ENCODE measurements around the gene SH3RF3.
"Not testable (repeated sequence)": the region's sequence is repeated elsewhere in the genome, so short reads cannot be mapped to it uniquely, and the experiment has no call there.

Gene SH3RF3

GRCh38 chr2:109205447-109205846, 76.4 kb downstream of the SH3RF3 start:
- DNase-seq = no peak

GRCh38 chr2:109206569-109207146, 77.7 kb downstream of the SH3RF3 start:
- DNase-seq = no peak

GRCh38 chr2:109207176-109207575, 78.2 kb downstream of the SH3RF3 start:
- no peak for DNase-seq

- no peak for DNase-seq
Observed at GRCh38 chr2:109208071-109208950, 79.3 kb downstream of the SH3RF3 start.

GRCh38 chr2:109208951-109209335, 79.9 kb downstream of the SH3RF3 start:
- no peak for DNase-seq

GRCh38 chr2:109209412-109209811, 80.4 kb downstream of the SH3RF3 start:
- DNase-seq = no peak

- no peak for DNase-seq
Observed at GRCh38 chr2:109209941-109210340, 80.9 kb downstream of the SH3RF3 start.

GRCh38 chr2:109210431-109211200, 81.6 kb downstream of the SH3RF3 start:
- no peak for DNase-seq

GRCh38 chr2:109211315-109211714, 82.3 kb downstream of the SH3RF3 start:
- no peak for DNase-seq

- DNase-seq = no peak
Observed at GRCh38 chr2:109212836-109213563, 84.0 kb downstream of the SH3RF3 start.

- peak in 2 of 4 experiments; percentile 7 to 14 for DNase-seq
Observed at GRCh38 chr2:109213646-109214433, 84.8 kb downstream of the SH3RF3 start.

- no peak for DNase-seq
Observed at GRCh38 chr2:109214651-109215371, 85.8 kb downstream of the SH3RF3 start.

GRCh38 chr2:109215866-109216265, 86.9 kb downstream of the SH3RF3 start:
- DNase-seq = no peak

- no peak for DNase-seq
Observed at GRCh38 chr2:109216332-109216731, 87.3 kb downstream of the SH3RF3 start.

- no peak for DNase-seq
Observed at GRCh38 chr2:109217362-109218086, 88.5 kb downstream of the SH3RF3 start.

GRCh38 chr2:109218087-109218791, 89.2 kb downstream of the SH3RF3 start:
- DNase-seq = no peak

- no peak for DNase-seq
Observed at GRCh38 chr2:109218792-109219126, 89.8 kb downstream of the SH3RF3 start.

GRCh38 chr2:109220860-109221259, 91.9 kb downstream of the SH3RF3 start:
- DNase-seq = no peak

GRCh38 chr2:109221316-109221715, 92.3 kb downstream of the SH3RF3 start:
- not testable (repeated sequence) for DNase-seq

- no peak for DNase-seq
Observed at GRCh38 chr2:109222422-109222821, 93.4 kb downstream of the SH3RF3 start.
